Glutamatergic neuron (in vitro differentiated cells): ENCODE data around the gene BTRC. TPM values are rescaled to one million over a fixed set of nuclear protein-coding genes. Genes with fewer than 3 reads are reported as not detected.

Experiments
- DNase-seq: peaks from one replicate; pipeline ENCODE4 v3.0.0; 2022
- H3K27ac Mint-ChIP-seq: one replicate; pipeline ENCODE4 v1.8.0; 2020; ENCODE audit warnings: mild to moderate bottlenecking, mixed read lengths, inconsistent platforms; ENCODE audit not compliant: unreplicated experiment
- H3K27me3 Mint-ChIP-seq: one replicate; pipeline ENCODE4 v1.8.0; 2020; ENCODE audit warnings: mild to moderate bottlenecking, moderate library complexity, mixed read lengths, inconsistent platforms; ENCODE audit not compliant: unreplicated experiment
- H3K36me3 Mint-ChIP-seq: one replicate; pipeline ENCODE4 v1.8.0; 2020; ENCODE audit warnings: mild to moderate bottlenecking, mixed read lengths, inconsistent platforms; ENCODE audit not compliant: unreplicated experiment
- H3K4me1 Mint-ChIP-seq: one replicate; pipeline ENCODE4 v1.8.0; 2020; ENCODE audit warnings: mild to moderate bottlenecking, low read depth, mixed read lengths, inconsistent platforms; ENCODE audit not compliant: unreplicated experiment
- H3K4me3 Mint-ChIP-seq: one replicate; pipeline ENCODE4 v1.8.0; 2020; ENCODE audit warnings: mild to moderate bottlenecking, mixed read lengths, inconsistent platforms; ENCODE audit not compliant: unreplicated experiment
- H3K9me3 Mint-ChIP-seq: one replicate; pipeline ENCODE4 v1.8.0; 2020; ENCODE audit warnings: mild to moderate bottlenecking, moderate library complexity, mixed read lengths, inconsistent platforms; ENCODE audit not compliant: unreplicated experiment
- microRNA-seq: library from miRNA; unstranded; fragments of <30 nt; microRNA quantifications from one replicate; pipeline ENCODE4, GENCODE V29; 2020; ENCODE audit not compliant: unreplicated experiment
- total RNA-seq: library from RNA; stranded (reverse); fragmentation: NEBNext Ultra II Directional; extraction: Animal tissue kit (Norgen Biotek cat#: 25700); gene quantifications from one replicate; pipeline ENCODE4 v1.2.1, GENCODE V29; 2021; ENCODE audit not compliant: unreplicated experiment
- TF ChIP-seq, protein P1 (sequence below): fragments of 200-600 bp; sonication (generic); IDR thresholded peaks from one replicate; pipeline ENCODE4 v1.5.0; 2021; ENCODE audit not compliant: partially characterized antibody, unreplicated experiment

The BTRC gene
- total RNA-seq, 1 donor from 2014 or later: 28.9 TPM

GRCh38 chr10:101595591-101596433 lies 241.8 kb downstream of the BTRC start:
- H3K27ac Mint-ChIP-seq: no peak overlapping the region
- H3K4me3 Mint-ChIP-seq: no peak overlapping the region
- peaks cover 14% of the 10 kb centered on the region for H3K4me1 Mint-ChIP-seq
- TF ChIP-seq, protein P1, sequence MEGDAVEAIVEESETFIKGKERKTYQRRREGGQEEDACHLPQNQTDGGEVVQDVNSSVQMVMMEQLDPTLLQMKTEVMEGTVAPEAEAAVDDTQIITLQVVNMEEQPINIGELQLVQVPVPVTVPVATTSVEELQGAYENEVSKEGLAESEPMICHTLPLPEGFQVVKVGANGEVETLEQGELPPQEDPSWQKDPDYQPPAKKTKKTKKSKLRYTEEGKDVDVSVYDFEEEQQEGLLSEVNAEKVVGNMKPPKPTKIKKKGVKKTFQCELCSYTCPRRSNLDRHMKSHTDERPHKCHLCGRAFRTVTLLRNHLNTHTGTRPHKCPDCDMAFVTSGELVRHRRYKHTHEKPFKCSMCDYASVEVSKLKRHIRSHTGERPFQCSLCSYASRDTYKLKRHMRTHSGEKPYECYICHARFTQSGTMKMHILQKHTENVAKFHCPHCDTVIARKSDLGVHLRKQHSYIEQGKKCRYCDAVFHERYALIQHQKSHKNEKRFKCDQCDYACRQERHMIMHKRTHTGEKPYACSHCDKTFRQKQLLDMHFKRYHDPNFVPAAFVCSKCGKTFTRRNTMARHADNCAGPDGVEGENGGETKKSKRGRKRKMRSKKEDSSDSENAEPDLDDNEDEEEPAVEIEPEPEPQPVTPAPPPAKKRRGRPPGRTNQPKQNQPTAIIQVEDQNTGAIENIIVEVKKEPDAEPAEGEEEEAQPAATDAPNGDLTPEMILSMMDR: no peak
- H3K36me3 Mint-ChIP-seq: no peaks in the 10 kb centered on the region
- peaks cover 2% of the 10 kb centered on the region for H3K9me3 Mint-ChIP-seq
- peaks cover 2% of the 10 kb centered on the region for H3K27me3 Mint-ChIP-seq
- DNase-seq: no peak

- peak overlapping the region; percentile 86 for H3K27ac Mint-ChIP-seq
- peaks cover 2% of the 10 kb centered on the region for H3K9me3 Mint-ChIP-seq
- H3K4me3 Mint-ChIP-seq: peak overlapping the region; percentile 62
- DNase-seq: no peak
- H3K36me3 Mint-ChIP-seq: no peaks in the 10 kb centered on the region
- peaks cover 17% of the 10 kb centered on the region for H3K4me1 Mint-ChIP-seq
- TF ChIP-seq, protein P1: no peak
- H3K27me3 Mint-ChIP-seq: peaks cover 4% of the 10 kb centered on the region
Observed at GRCh38 chr10:101597091-101597900, 243.3 kb downstream of the BTRC start.

DNA sequence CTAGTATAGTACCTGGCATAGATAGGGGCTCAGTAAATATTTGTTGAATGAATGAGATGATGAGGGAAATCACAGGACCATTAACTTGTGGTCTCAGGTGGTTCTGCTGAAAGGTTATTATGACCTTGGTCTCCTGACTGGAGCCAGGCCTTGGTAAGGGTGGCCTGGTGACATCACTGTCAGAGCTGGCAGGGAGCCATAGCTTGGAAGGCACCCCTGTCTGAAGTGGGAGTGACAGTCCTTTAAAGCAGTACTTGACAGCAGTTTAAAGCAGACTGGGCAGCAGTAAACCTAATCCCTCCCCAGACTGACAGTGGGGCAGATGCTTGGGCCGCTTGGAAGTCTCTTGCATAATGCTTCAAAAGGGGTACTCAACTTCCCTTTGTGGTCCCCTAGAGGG lies 247.6 kb downstream of the BTRC start:
- Mint-ChIP-seq H3K4me3 (no peak overlapping the region), H3K27ac (no peak overlapping the region), H3K36me3 (peaks cover 3% of the 10 kb centered on the region), H3K4me1 (peaks cover 12% of the 10 kb centered on the region), H3K9me3 (no peaks in the 10 kb centered on the region), H3K27me3 (peaks cover 6% of the 10 kb centered on the region)
- TF ChIP-seq, protein P1: no peak
- no peak for DNase-seq

DNA sequence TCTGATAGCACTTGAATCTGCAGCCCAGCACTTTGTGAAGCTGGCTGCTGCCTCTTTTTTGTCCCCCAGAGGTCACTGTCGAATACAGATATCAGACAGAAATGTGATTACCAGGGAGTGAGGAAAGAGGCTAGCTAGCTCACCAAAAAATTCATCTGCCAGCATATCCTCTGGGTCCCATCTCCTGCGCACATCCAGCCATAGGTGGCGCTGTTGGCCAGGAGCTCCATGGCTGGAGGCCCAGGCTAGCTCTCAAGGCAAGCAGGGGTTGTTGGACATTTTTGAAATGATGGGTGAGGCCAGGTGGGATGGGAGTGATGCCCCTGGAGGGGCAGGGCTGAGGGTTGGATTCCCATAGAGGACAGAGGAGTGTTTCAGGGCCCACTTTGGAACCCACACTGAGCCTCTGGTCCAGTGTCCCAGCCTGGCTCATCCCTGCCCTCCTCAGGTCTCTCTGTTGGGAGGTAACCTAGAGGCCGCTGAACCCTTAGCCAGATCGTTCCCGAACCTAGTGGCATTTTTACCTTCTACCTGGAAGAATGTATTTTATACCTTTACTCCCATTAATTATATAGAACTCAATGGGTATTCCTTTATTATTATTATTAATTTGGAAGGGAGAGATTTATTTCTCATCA lies 248.9 kb downstream of the BTRC start:
- H3K27me3 Mint-ChIP-seq: peaks cover 4% of the 10 kb centered on the region
- TF ChIP-seq, protein P1: peak; percentile 95
- H3K4me3 Mint-ChIP-seq: no peak overlapping the region
- peaks cover 13% of the 10 kb centered on the region for H3K4me1 Mint-ChIP-seq
- H3K27ac Mint-ChIP-seq: no peak overlapping the region
- H3K9me3 Mint-ChIP-seq: no peaks in the 10 kb centered on the region
- peak; percentile 94 for DNase-seq
- peaks cover 3% of the 10 kb centered on the region for H3K36me3 Mint-ChIP-seq

Small RNA genes lying within 50 kb of the gene (microRNA-seq; reads per million reads assigned to microRNA genes)
- not detected for gene MIR3158-1
- gene MIR3158-2: not detected

Other genes with a start within 250 kb of the BTRC start
- 14.3 TPM for gene TLX1, start 222.9 kb upstream of the BTRC start, total RNA-seq
- gene LBX1, start 124.7 kb upstream of the BTRC start, total RNA-seq: not detected
- gene POLL, start 234.1 kb downstream of the BTRC start, total RNA-seq: 33.4 TPM
- gene DPCD, start 234.2 kb downstream of the BTRC start, total RNA-seq: 10.1 TPM